ENCODE measurements around the gene DACH1. TPM values are rescaled to one million over a fixed set of nuclear protein-coding genes. Genes with fewer than 3 reads are reported as not detected.

The DACH1 gene
- total and polyA plus RNA-seq, 4 donors, result 1.4 to 42.3 (median 3.7) TPM

- no peak for ATAC-seq (ENCODE audit: insufficient read depth, low FRiP score)
Observed at GRCh38 chr13:71583581-71583980, 283.4 kb downstream of the DACH1 start.

GRCh38 chr13:71580614-71581013 lies 286.4 kb downstream of the DACH1 start:
- no peaks in the 10 kb centered on the region for H3K27me3 ChIP-seq (ENCODE audit: control insufficient read depth in 3 of 3, insufficient read depth in 3 of 3, low read length in 2 of 3)
- no peak for TF ChIP-seq CTCF (IDR thresholded peaks at IDR 0.05; ENCODE audit: control extremely low read depth, extremely low read depth)
- H3K9ac ChIP-seq (ENCODE audit: insufficient read depth in 1 of 2, low read length in 2 of 2), result no peak overlapping the region
- WGBS, 2 donors, result 66 to 85% methylated on average over 3 of the region's 3 CpGs
- H3K4me1 ChIP-seq (ENCODE audit: control insufficient read depth in 5 of 5, insufficient read depth in 5 of 5, low read length in 5 of 5), result no peaks in the 10 kb centered on the region
- no peak for DNase-seq
- H3K36me3 ChIP-seq (ENCODE audit: control insufficient read depth in 4 of 4, insufficient read depth in 4 of 4, low read length in 4 of 4), result peaks cover 0 to 5% (median 0%) of the 10 kb centered on the region in 4 donors
- H3K9me3 ChIP-seq (ENCODE audit: control insufficient read depth in 4 of 4, insufficient read depth in 3 of 4, low read length in 3 of 4), result no peaks in the 10 kb centered on the region
- no peak for ATAC-seq (ENCODE audit: insufficient read depth, low FRiP score)
- H3K27ac ChIP-seq (ENCODE audit: low read depth in 1 of 2, low read length in 1 of 2), result no peak overlapping the region
- no peak overlapping the region for H3K4me3 ChIP-seq

More at GRCh38 chr13:71583581-71583980, 283.4 kb downstream of the DACH1 start:
- no peak for TF ChIP-seq CTCF (IDR thresholded peaks at IDR 0.05; ENCODE audit: control extremely low read depth, extremely low read depth)
- peaks cover 0 to 13% (median 0%) of the 10 kb centered on the region in 5 donors for H3K4me1 ChIP-seq (ENCODE audit: control insufficient read depth in 5 of 5, insufficient read depth in 5 of 5, low read length in 5 of 5)
- H3K36me3 ChIP-seq (ENCODE audit: control insufficient read depth in 4 of 4, insufficient read depth in 4 of 4, low read length in 4 of 4), result no peaks in the 10 kb centered on the region
- H3K27ac ChIP-seq (ENCODE audit: low read depth in 1 of 2, low read length in 1 of 2), result no peak overlapping the region
- H3K4me3 ChIP-seq, result no peak overlapping the region
- H3K9ac ChIP-seq (ENCODE audit: insufficient read depth in 1 of 2, low read length in 2 of 2), result no peak overlapping the region
- no peaks in the 10 kb centered on the region for H3K9me3 ChIP-seq (ENCODE audit: control insufficient read depth in 4 of 4, insufficient read depth in 3 of 4, low read length in 3 of 4)
- H3K27me3 ChIP-seq (ENCODE audit: control insufficient read depth in 3 of 3, insufficient read depth in 3 of 3, low read length in 2 of 3), result no peaks in the 10 kb centered on the region
- WGBS, 2 donors, result 94 to 97% methylated on average over 5 of the region's 5 CpGs
- DNase-seq, result no peak

GRCh38 chr13:71578048-71578447 lies 289.0 kb downstream of the DACH1 start:
- ATAC-seq (ENCODE audit: insufficient read depth, low FRiP score), result no peak
- 71 to 77% methylated on average over 6 of the region's 6 CpGs for WGBS, 2 donors
- no peak for TF ChIP-seq CTCF (IDR thresholded peaks at IDR 0.05; ENCODE audit: control extremely low read depth, extremely low read depth)

GRCh38 chr13:71577127-71577526 lies 289.9 kb downstream of the DACH1 start:
- no peak overlapping the region for H3K4me3 ChIP-seq
- 80 to 87% methylated on average over 2 of the region's 2 CpGs for WGBS, 2 donors
- H3K36me3 ChIP-seq (ENCODE audit: control insufficient read depth in 4 of 4, insufficient read depth in 4 of 4, low read length in 4 of 4), result peaks cover 0 to 7% (median 2%) of the 10 kb centered on the region in 4 donors
- no peak overlapping the region for H3K27ac ChIP-seq (ENCODE audit: low read depth in 1 of 2, low read length in 1 of 2)
- no peak overlapping the region for H3K9ac ChIP-seq (ENCODE audit: insufficient read depth in 1 of 2, low read length in 2 of 2)
- no peak for TF ChIP-seq CTCF (IDR thresholded peaks at IDR 0.05; ENCODE audit: control extremely low read depth, extremely low read depth)
- no peaks in the 10 kb centered on the region for H3K9me3 ChIP-seq (ENCODE audit: control insufficient read depth in 4 of 4, insufficient read depth in 3 of 4, low read length in 3 of 4)
- no peak for DNase-seq
- ATAC-seq (ENCODE audit: insufficient read depth, low FRiP score), result no peak
- no peaks in the 10 kb centered on the region for H3K4me1 ChIP-seq (ENCODE audit: control insufficient read depth in 5 of 5, insufficient read depth in 5 of 5, low read length in 5 of 5)
- H3K27me3 ChIP-seq (ENCODE audit: control insufficient read depth in 3 of 3, insufficient read depth in 3 of 3, low read length in 2 of 3), result no peaks in the 10 kb centered on the region

More at GRCh38 chr13:71578048-71578447, 289.0 kb downstream of the DACH1 start:
- H3K9me3 ChIP-seq (ENCODE audit: control insufficient read depth in 4 of 4, insufficient read depth in 3 of 4, low read length in 3 of 4), result no peaks in the 10 kb centered on the region
- no peak overlapping the region for H3K27ac ChIP-seq (ENCODE audit: low read depth in 1 of 2, low read length in 1 of 2)
- no peak overlapping the region for H3K9ac ChIP-seq (ENCODE audit: insufficient read depth in 1 of 2, low read length in 2 of 2)
- peaks cover 0 to 5% (median 0%) of the 10 kb centered on the region in 4 donors for H3K36me3 ChIP-seq (ENCODE audit: control insufficient read depth in 4 of 4, insufficient read depth in 4 of 4, low read length in 4 of 4)
- DNase-seq, result no peak
- H3K27me3 ChIP-seq (ENCODE audit: control insufficient read depth in 3 of 3, insufficient read depth in 3 of 3, low read length in 2 of 3), result no peaks in the 10 kb centered on the region
- H3K4me3 ChIP-seq, result no peak overlapping the region
- H3K4me1 ChIP-seq (ENCODE audit: control insufficient read depth in 5 of 5, insufficient read depth in 5 of 5, low read length in 5 of 5), result no peaks in the 10 kb centered on the region
